A673 (cell line): ENCODE results near the gene UQCRC2. TPM values are rescaled to one million over a fixed set of nuclear protein-coding genes. Genes with fewer than 3 reads are reported as not detected.
"Not testable (repeated sequence)": the region's sequence is repeated elsewhere in the genome, so short reads cannot be mapped to it uniquely, and the experiment has no call there.

Experiments used
- Bru-seq: library from RNA; stranded (reverse); fragments of 400-500 nt; gene quantifications from one replicate; lab custom pipeline; 2021; lab: Mats Ljungman, UMichigan
- BruChase-seq, 2 experiments: library from RNA; stranded (reverse); fragments of 400-500 nt; gene quantifications; one replicate each; lab custom pipeline; 2021; lab: Mats Ljungman, UMichigan
- BruUV-seq: library from RNA; stranded (reverse); fragments of 400-500 nt; replicated peaks from 2 replicates; lab custom pipeline; 2021; lab: Mats Ljungman, UMichigan
- CTCF ChIA-PET: fragments of 300-600 bp; sonication (Branson Sonifier 250); formaldehyde crosslinking; loops from one replicate; lab custom pipeline; 2022; ENCODE audit warnings: antibody characterized with exemption; lab: Charles Lee
- POLR2A ChIA-PET: fragments of 300-600 bp; sonication (Branson Sonifier 250); formaldehyde crosslinking; loops from one replicate; lab custom pipeline; 2022; ENCODE audit warnings: antibody characterized with exemption; ENCODE audit not compliant: low non-redundant PET; lab: Charles Lee
- DNase-seq: peaks from one replicate; pipeline ENCODE4 v3.0.0-alpha.2; 2015; ENCODE audit warnings: low spot score
- H3K27ac ChIP-seq: fragments of 200-600 bp; sonication (generic); 2 replicates; pipeline ENCODE4 v1.5.1; 2016; ENCODE audit warnings: mixed run types, low read depth, mild to moderate bottlenecking, mixed read lengths, antibody characterized with exemption, low read length; ENCODE audit not compliant: poor library complexity, severe bottlenecking
- H3K27me3 ChIP-seq: fragments of 200-600 bp; sonication (generic); replicated peaks from 2 replicates; pipeline ENCODE4 v1.6.1; 2017; ENCODE audit warnings: mixed run types, low read depth, mild to moderate bottlenecking, mixed read lengths, antibody characterized with exemption, low read length; ENCODE audit not compliant: insufficient read depth, poor library complexity
- H3K36me3 ChIP-seq: fragments of 200-600 bp; sonication (generic); 2 replicates; pipeline ENCODE4 v1.6.1; 2016; ENCODE audit warnings: mixed run types, mild to moderate bottlenecking, mixed read lengths, antibody characterized with exemption, low read length; ENCODE audit not compliant: insufficient read depth, poor library complexity, severe bottlenecking
- H3K4me1 ChIP-seq: fragments of 200-600 bp; sonication (generic); 2 replicates; pipeline ENCODE4 v1.6.1; 2017; ENCODE audit warnings: mixed run types, mild to moderate bottlenecking, mixed read lengths, antibody characterized with exemption, low read length; ENCODE audit not compliant: insufficient read depth, poor library complexity, severe bottlenecking
- H3K4me3 ChIP-seq: fragments of 200-600 bp; sonication (generic); 2 replicates; pipeline ENCODE4 v1.5.1; 2016; ENCODE audit warnings: low read depth, mixed run types, mild to moderate bottlenecking, mixed read lengths, low read length; ENCODE audit not compliant: poor library complexity, severe bottlenecking
- H3K9me3 ChIP-seq: fragments of 200-600 bp; sonication (generic); 2 replicates; pipeline ENCODE4 v1.6.1; 2016; ENCODE audit warnings: mixed run types, low read depth, mild to moderate bottlenecking, mixed read lengths, antibody characterized with exemption, low read length; ENCODE audit not compliant: poor library complexity, severe bottlenecking
- EZH2 ChIP-seq: fragments of 200-600 bp; sonication (generic); IDR thresholded peaks from 2 replicates; pipeline ENCODE4 v1.6.1; 2017; ENCODE audit warnings: borderline replicate concordance, low read depth, mild to moderate bottlenecking, mixed read lengths, antibody characterized with exemption, low read length; ENCODE audit not compliant: poor library complexity, severe bottlenecking
- intact Hi-C: fragments of 100-400 bp; cut with micrococcal nuclease; formaldehyde crosslinking; loops from one replicate; pipeline ENCODE4 v1.10.0; 2022; ENCODE audit not compliant: unreplicated experiment
- long read RNA-seq: library from polyadenylated mRNA; stranded (forward); transcript quantifications from one replicate; pipeline ENCODE4 v2.0.0, GENCODE V29; 2022
- total RNA-seq: library from RNA; stranded (reverse); gene quantifications from 2 replicates; pipeline ENCODE4 v1.2.3, GENCODE V29; 2021
- TF ChIP-seq, protein P1 (sequence below): fragments of 300-800, 200-600 bp; sonication (generic); conservative IDR thresholded peaks from 2 replicates; pipeline ENCODE4 v1.5.1; 2017; ENCODE audit warnings: low read depth, mild to moderate bottlenecking, antibody characterized with exemption, low read length, moderate library complexity, mixed read lengths

The UQCRC2 gene
- total RNA-seq = 259 and 311 TPM in 2 replicates
- percentile 92 among the genes with signal in this experiment for Bru-seq, nascent RNA
- percentile 95 among the genes with signal in this experiment for BruChase-seq, experiment 1, labeled RNA remaining after a 2-hour chase
- BruChase-seq, experiment 2, labeled RNA remaining after a 6-hour chase = percentile 91 among the genes with signal in this experiment
- long read RNA-seq, transcript UQCRC2-201 (14 exons, 2,615 nt) = major isoform, 326 of 353 reads
- long read RNA-seq, transcript UQCRC2-203 (2 exons, 699 nt) = minor isoform, 6 of 353 reads
- long read RNA-seq, partial matches to known transcripts = 8 of 353 reads
- long read RNA-seq, other reads (novel, unspliced or antisense) = 13 of 353 reads

DNA sequence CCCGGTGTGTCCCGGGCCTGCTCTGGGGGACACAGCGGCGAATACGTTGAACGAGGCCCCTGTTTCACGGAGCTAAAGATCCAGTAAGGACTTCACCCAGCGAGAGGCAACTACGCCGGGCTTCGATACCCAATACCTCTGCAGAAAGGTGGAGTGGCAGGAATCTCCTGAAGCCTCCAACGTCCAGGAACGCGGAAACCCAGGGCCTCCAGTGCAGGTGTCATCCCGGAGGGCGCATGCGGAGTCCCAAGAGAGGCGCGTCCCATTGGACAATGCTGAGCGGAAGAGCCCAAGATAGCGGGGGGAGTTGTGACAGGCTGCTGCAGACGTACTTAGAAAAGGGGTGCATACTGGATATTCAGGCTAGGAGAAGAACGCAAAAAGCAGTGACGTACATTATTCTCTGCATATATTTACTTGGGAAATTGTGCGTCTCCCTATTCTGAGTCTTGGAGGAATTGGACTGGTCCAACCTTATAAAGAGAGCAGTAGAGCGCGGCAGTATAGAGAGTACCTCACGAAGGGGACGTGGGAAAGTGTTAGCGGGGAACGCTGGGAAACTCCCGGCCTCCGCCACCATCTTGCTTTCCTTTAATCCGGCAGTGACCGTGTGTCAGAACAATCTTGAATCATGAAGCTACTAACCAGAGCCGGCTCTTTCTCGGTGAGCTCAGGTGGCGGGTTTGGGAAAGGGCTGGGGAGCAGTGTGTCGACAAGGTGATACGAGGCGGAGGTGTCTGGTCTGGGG, at the start of gene UQCRC2:
UQCRC2 (plus strand) TSS at position 569 of the 748 bp plus-strand sequence; CDS start at position 632, 63 bp downstream.
- H3K4me3 ChIP-seq = peak within 1 kb of the TSS; percentile 74
- peak; percentile 95 for DNase-seq
- peak within 1 kb of the TSS; percentile 98 for H3K27ac ChIP-seq
- no peaks in the 10 kb centered on the region for H3K27me3 ChIP-seq
- POLR2A ChIA-PET = interaction anchor here (0.6 kb wide), 1 partner anchor 141 kb away, joined by 10 read pairs; no protein-coding TSS in a partner anchor
- peaks cover 18% of the 10 kb centered on the region for H3K36me3 ChIP-seq
- CTCF ChIA-PET = interaction anchor here (0.6 to 1.0 kb wide), 2 partner anchors 146 to 235 kb away, joined by 3 read pairs; no protein-coding TSS in a partner anchor
- peaks cover 12% of the 10 kb centered on the region for H3K4me1 ChIP-seq
- no TSS peak for BruUV-seq
- TF ChIP-seq, protein P1, sequence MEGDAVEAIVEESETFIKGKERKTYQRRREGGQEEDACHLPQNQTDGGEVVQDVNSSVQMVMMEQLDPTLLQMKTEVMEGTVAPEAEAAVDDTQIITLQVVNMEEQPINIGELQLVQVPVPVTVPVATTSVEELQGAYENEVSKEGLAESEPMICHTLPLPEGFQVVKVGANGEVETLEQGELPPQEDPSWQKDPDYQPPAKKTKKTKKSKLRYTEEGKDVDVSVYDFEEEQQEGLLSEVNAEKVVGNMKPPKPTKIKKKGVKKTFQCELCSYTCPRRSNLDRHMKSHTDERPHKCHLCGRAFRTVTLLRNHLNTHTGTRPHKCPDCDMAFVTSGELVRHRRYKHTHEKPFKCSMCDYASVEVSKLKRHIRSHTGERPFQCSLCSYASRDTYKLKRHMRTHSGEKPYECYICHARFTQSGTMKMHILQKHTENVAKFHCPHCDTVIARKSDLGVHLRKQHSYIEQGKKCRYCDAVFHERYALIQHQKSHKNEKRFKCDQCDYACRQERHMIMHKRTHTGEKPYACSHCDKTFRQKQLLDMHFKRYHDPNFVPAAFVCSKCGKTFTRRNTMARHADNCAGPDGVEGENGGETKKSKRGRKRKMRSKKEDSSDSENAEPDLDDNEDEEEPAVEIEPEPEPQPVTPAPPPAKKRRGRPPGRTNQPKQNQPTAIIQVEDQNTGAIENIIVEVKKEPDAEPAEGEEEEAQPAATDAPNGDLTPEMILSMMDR = no peak
- TF ChIP-seq EZH2 = no peak
- no peaks in the 10 kb centered on the region for H3K9me3 ChIP-seq
- intact Hi-C loops = loop anchor here (2.0 to 5.0 kb wide), 2 partner anchors 119 to 236 kb away; no protein-coding TSS in a partner anchor

DNA sequence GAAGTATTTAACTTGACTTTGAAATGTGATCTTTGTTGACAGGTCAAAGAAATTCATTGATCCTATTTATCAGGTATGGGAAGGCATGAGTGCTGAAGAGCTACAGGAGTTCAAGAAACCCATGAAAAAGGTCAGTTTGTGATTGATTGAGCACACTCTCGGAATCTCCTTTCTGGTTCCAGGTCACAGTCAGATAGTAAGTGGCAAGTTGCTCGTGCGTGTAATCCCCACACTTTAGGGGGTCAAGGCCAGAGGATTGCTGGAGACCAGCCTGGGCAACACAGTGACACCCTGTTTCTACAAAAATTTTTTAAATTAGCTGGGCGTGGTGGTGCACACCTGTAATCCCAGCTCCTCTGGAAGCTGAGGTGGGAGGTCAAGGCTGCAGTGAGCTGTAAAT, 20.5 kb upstream of the UQCRC2 start:
- DNase-seq, intact Hi-C loops, BruUV-seq, H3K4me3 ChIP-seq, CTCF ChIA-PET, POLR2A ChIA-PET, H3K27me3 ChIP-seq, H3K4me1 ChIP-seq, H3K9me3 ChIP-seq, H3K36me3 ChIP-seq, H3K27ac ChIP-seq: not testable (repeated sequence)

DNA sequence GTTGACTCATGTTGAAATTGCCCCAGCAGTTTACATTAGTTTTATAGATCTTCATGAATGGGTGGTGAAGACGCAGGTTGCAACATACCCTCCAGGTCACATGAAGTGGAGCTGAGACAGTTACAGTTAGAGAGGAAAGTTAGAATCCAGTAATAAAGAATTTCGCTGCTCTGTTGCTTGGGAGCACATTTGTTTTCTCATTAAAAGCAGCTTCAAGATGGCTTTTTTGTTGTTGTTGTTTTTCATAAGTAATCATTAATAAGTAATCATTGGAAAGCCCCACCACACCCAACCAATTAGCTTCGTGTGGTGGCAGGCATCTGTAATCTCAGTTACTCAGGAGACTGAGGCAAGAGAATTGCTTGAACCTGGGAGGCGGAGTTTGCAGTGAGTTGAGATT, 19.8 kb upstream of the UQCRC2 start:
- H3K27ac ChIP-seq, H3K36me3 ChIP-seq, intact Hi-C loops, H3K4me3 ChIP-seq, CTCF ChIA-PET, H3K4me1 ChIP-seq, H3K27me3 ChIP-seq, H3K9me3 ChIP-seq, DNase-seq, BruUV-seq, POLR2A ChIA-PET: not testable (repeated sequence)

DNA sequence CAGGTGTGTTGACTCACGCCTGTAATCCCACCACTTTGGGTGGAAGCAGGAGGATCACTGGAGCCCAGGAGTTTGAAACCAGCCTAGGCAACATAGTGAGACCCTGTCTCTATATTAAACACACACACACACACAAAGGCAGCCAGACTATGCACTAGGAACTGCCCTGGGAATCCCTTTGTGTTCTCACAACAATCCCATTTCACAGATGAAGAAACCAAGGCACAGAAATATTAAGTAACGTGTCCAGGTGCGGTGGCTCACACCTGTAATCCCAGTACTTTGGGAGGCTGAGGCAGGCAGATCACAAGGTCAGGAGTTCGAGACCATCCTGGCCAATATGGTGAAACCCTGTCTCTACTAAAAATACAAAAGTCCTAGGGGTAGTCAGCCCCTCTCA, 19.4 kb upstream of the UQCRC2 start:
- H3K9me3 ChIP-seq, BruUV-seq, intact Hi-C loops, CTCF ChIA-PET, H3K4me1 ChIP-seq, H3K36me3 ChIP-seq, H3K27ac ChIP-seq, DNase-seq, H3K4me3 ChIP-seq, POLR2A ChIA-PET: not testable (repeated sequence)
- H3K27me3 ChIP-seq = peaks cover 13% of the 10 kb centered on the region

DNA sequence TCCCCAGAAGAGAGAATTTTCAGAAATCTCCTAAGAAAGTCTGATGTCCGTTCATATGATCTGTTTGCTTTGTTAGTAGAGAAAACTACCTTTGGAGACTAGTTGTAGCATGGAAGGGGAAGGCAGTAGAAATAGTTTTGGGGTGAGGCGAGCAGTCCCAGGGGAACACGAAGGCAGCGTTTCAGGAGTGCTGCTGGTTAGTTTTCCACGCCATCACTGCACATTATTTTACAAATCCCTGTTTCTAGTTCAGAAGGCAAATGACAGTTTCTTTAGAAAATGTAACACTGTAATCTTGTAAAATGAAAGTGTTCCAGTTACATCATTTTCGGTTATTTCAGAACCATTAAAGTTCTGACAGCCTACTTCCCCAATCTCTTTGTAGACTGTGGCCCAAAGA, 16.9 kb upstream of the UQCRC2 start:
- BruUV-seq, H3K27ac ChIP-seq, H3K4me3 ChIP-seq, POLR2A ChIA-PET, intact Hi-C loops, DNase-seq, H3K4me1 ChIP-seq, H3K36me3 ChIP-seq, CTCF ChIA-PET, H3K9me3 ChIP-seq: not testable (repeated sequence)
- peaks cover 13% of the 10 kb centered on the region for H3K27me3 ChIP-seq
